Stomach (tissue), 4 donors: ENCODE results near the gene GMCL2.

Source experiments
- CTCF ChIP-seq, 7 experiments: fragments of 450-650 bp in 4 of 7; fragments of 200-600 bp in 3 of 7; sonication (generic) in 3 of 7; IDR thresholded peaks; one replicate each; pipeline ENCODE4 v1.5.1; 2016 to 2019; ENCODE audit warnings: antibody characterized with exemption in 7 of 7, control low read depth in 2 of 7, mild to moderate bottlenecking in 1 of 7
- POLR2A ChIP-seq, 4 donors: fragments of 450-650 bp; IDR thresholded peaks; one replicate each; pipeline ENCODE4 v1.6.1; 2016; ENCODE audit warnings: antibody characterized with exemption in 4 of 4, control low read depth in 2 of 4, mild to moderate bottlenecking in 1 of 4, moderate library complexity in 1 of 4
- POLR2AphosphoS5 ChIP-seq, 3 donors: sonication (generic); formaldehyde crosslinking; IDR thresholded peaks; one replicate each; pipeline ENCODE4 v1.6.1; 2016; ENCODE audit warnings: antibody characterized with exemption in 3 of 3

- TF ChIP-seq POLR2A (IDR thresholded peaks at IDR 0.05) = no peak
- no peak for TF ChIP-seq CTCF (IDR thresholded peaks at IDR 0.05)
- TF ChIP-seq POLR2AphosphoS5 (IDR thresholded peaks at IDR 0.05) = no peak
Measured at GRCh38 chr5:178160176-178160575, 27.0 kb downstream of the GMCL2 start.
